ENCODE measurements around the gene MAST4. TPM values are rescaled to one million over a fixed set of nuclear protein-coding genes. Genes with fewer than 3 reads are reported as not detected.

MAST4 gene
- total RNA-seq, 1 donor from 2014 or later = 17.2 TPM

- intact Hi-C loops (cut with micrococcal nuclease) = no loop called here
- Mint-ChIP-seq H3K27ac (no peak overlapping the region), H3K9me3 (no peaks in the 10 kb centered on the region), H3K36me3 (ENCODE audit: low read depth) (no peaks in the 10 kb centered on the region), H3K4me1 (peaks cover 10% of the 10 kb centered on the region), H3K4me3 (no peak overlapping the region), H3K27me3 (peaks cover 8% of the 10 kb centered on the region)
- DNase-seq (no peak), ATAC-seq (ENCODE audit: low read depth) (no peak)
- TF ChIP-seq CTCF (IDR thresholded peaks at IDR 0.05) = no peak
- ChIA-PET CTCF (no interaction called here), POLR2A (no interaction called here)
Observed at GRCh38 chr5:66602621-66603020, 6.4 kb downstream of the MAST4 start.

GRCh38 chr5:66603164-66603563 is 7.0 kb downstream of the MAST4 start:
- no peak for ATAC-seq (ENCODE audit: low read depth)
- intact Hi-C loops (cut with micrococcal nuclease) = no loop called here
- POLR2A ChIA-PET = no interaction called here
- TF ChIP-seq CTCF (IDR thresholded peaks at IDR 0.05) = no peak
- peaks cover 6% of the 10 kb centered on the region for H3K4me1 Mint-ChIP-seq
- no peak overlapping the region for H3K27ac Mint-ChIP-seq
- no peak overlapping the region for H3K4me3 Mint-ChIP-seq
- H3K27me3 Mint-ChIP-seq = peaks cover 6% of the 10 kb centered on the region
- no peaks in the 10 kb centered on the region for H3K36me3 Mint-ChIP-seq (ENCODE audit: low read depth)
- no peaks in the 10 kb centered on the region for H3K9me3 Mint-ChIP-seq
- CTCF ChIA-PET = no interaction called here
- DNase-seq = no peak

- POLR2A ChIA-PET = no interaction called here
- no peak for ATAC-seq (ENCODE audit: low read depth)
- no peak for TF ChIP-seq CTCF (IDR thresholded peaks at IDR 0.05)
- CTCF ChIA-PET = no interaction called here
- Mint-ChIP-seq H3K4me1 (no peaks in the 10 kb centered on the region), H3K4me3 (no peak overlapping the region), H3K36me3 (ENCODE audit: low read depth) (no peaks in the 10 kb centered on the region), H3K27ac (no peak overlapping the region), H3K9me3 (no peaks in the 10 kb centered on the region), H3K27me3 (no peaks in the 10 kb centered on the region)
- no peak for DNase-seq
- intact Hi-C loops (cut with micrococcal nuclease) = no loop called here
Observed at GRCh38 chr5:66603881-66604280, 7.7 kb downstream of the MAST4 start.

- Mint-ChIP-seq H3K36me3 (ENCODE audit: low read depth) (no peaks in the 10 kb centered on the region), H3K4me3 (no peak overlapping the region), H3K27me3 (no peaks in the 10 kb centered on the region), H3K9me3 (no peaks in the 10 kb centered on the region), H3K27ac (no peak overlapping the region), H3K4me1 (peaks cover 4% of the 10 kb centered on the region)
- ATAC-seq (ENCODE audit: low read depth) (no peak), DNase-seq (no peak)
- TF ChIP-seq CTCF (IDR thresholded peaks at IDR 0.05) = no peak
- POLR2A ChIA-PET = no interaction called here
- CTCF ChIA-PET = no interaction called here
- intact Hi-C loops (cut with micrococcal nuclease) = no loop called here
Observed at GRCh38 chr5:66606713-66607112, 10.5 kb downstream of the MAST4 start.

GRCh38 chr5:66608501-66608900 is 12.3 kb downstream of the MAST4 start:
- Mint-ChIP-seq H3K4me1 (peaks cover 15% of the 10 kb centered on the region), H3K4me3 (no peak overlapping the region), H3K27me3 (no peaks in the 10 kb centered on the region), H3K36me3 (ENCODE audit: low read depth) (no peaks in the 10 kb centered on the region), H3K9me3 (no peaks in the 10 kb centered on the region), H3K27ac (no peak overlapping the region)
- intact Hi-C loops (cut with micrococcal nuclease) = no loop called here
- no peak for TF ChIP-seq CTCF (IDR thresholded peaks at IDR 0.05)
- CTCF ChIA-PET = no interaction called here
- DNase-seq (no peak), ATAC-seq (ENCODE audit: low read depth) (no peak)
- POLR2A ChIA-PET = no interaction called here

All from activated B cell treated with CpG ODN at 0.5 μM for 24 hours (primary cell).